HepG2 (cell line): ENCODE data around the gene NUDT13. TPM values are rescaled to one million over a fixed set of nuclear protein-coding genes. Genes with fewer than 3 reads are reported as not detected.
A peak's percentile ranks its signal among the peaks of the same experiment; 100 is the strongest.

Experiments used
- ARID2 ChIP-seq: sonication (generic); formaldehyde crosslinking; IDR thresholded peaks from 2 replicates; pipeline ENCODE4 v1.8.1; 2022; ENCODE audit warnings: mild to moderate bottlenecking, missing genetic modification reagents, borderline replicate concordance
- ASH2L ChIP-seq: fragments of 300-600, 200-600 bp; sonication (generic); IDR thresholded peaks from 2 replicates; pipeline ENCODE4 v1.7.0; 2017; ENCODE audit warnings: low read depth, mild to moderate bottlenecking, moderate library complexity, mixed read lengths, low read length; ENCODE audit not compliant: insufficient read length
- CCDC6 ChIP-seq: sonication (generic); formaldehyde crosslinking; IDR thresholded peaks from 2 replicates; pipeline ENCODE4 v1.8.1; 2022; ENCODE audit warnings: mild to moderate bottlenecking, missing genetic modification reagents, moderate library complexity
- CREM ChIP-seq, 2 experiments: sonication (generic) in 1 of 2; formaldehyde crosslinking in 1 of 2; IDR thresholded peaks; 2 replicates each; pipeline versions ENCODE4 v1.4.0 to v1.6.1; 2016 to 2020; ENCODE audit warnings: antibody characterized with exemption in 1 of 2, mild to moderate bottlenecking in 1 of 2, missing genetic modification reagents in 1 of 2
- FOXA3 ChIP-seq: IDR thresholded peaks from 2 replicates; pipeline ENCODE4 v1.6.1; 2016; ENCODE audit warnings: missing genetic modification reagents, missing compliant biosample characterization
- GTF3A ChIP-seq: sonication (generic); formaldehyde crosslinking; conservative IDR thresholded peaks from 2 replicates; pipeline ENCODE4 v1.4.0; 2020; ENCODE audit warnings: mild to moderate bottlenecking, missing genetic modification reagents
- ONECUT2 ChIP-seq: sonication (generic); formaldehyde crosslinking; IDR thresholded peaks from 2 replicates; pipeline ENCODE4 v1.4.0; 2020; ENCODE audit warnings: missing genetic modification reagents
- SIX1 ChIP-seq: sonication (generic); formaldehyde crosslinking; IDR thresholded peaks from 2 replicates; pipeline ENCODE4 v1.4.0; 2020; ENCODE audit warnings: missing genetic modification reagents, borderline replicate concordance
- SMAD3 ChIP-seq: sonication (generic); formaldehyde crosslinking; IDR thresholded peaks from 2 replicates; pipeline ENCODE4 v1.4.0; 2020; ENCODE audit warnings: missing genetic modification reagents
- SP1 ChIP-seq, 2 experiments: fragments of 450-650 bp in 1 of 2; sonication (generic) in 1 of 2; formaldehyde crosslinking in 1 of 2; IDR thresholded peaks; 2 replicates each; pipeline versions ENCODE4 v1.4.0 to v1.6.1; 2016 to 2020; ENCODE audit warnings: missing genetic modification reagents in 1 of 2
- TBL1XR1 ChIP-seq: fragments of 150-350 bp; IDR thresholded peaks from 2 replicates; pipeline ENCODE4 v1.6.1; 2014; ENCODE audit warnings: borderline replicate concordance, low read length; ENCODE audit not compliant: partially characterized antibody
- ZNF225 ChIP-seq: sonication (generic); formaldehyde crosslinking; IDR thresholded peaks from 2 replicates; pipeline ENCODE4 v1.4.0; 2020; ENCODE audit warnings: mild to moderate bottlenecking, missing genetic modification reagents
- ZNF33B ChIP-seq: sonication (generic); formaldehyde crosslinking; IDR thresholded peaks from 2 replicates; pipeline ENCODE4 v1.5.1; 2020; ENCODE audit warnings: mild to moderate bottlenecking, missing genetic modification reagents
- ZNF430 ChIP-seq: sonication (generic); formaldehyde crosslinking; IDR thresholded peaks from 2 replicates; pipeline ENCODE4 v1.9.0; 2021; ENCODE audit warnings: mild to moderate bottlenecking, missing genetic modification reagents
- ZNF510 ChIP-seq: sonication (generic); formaldehyde crosslinking; IDR thresholded peaks from 2 replicates; pipeline ENCODE4 v1.4.0; 2020; ENCODE audit warnings: low read depth, mild to moderate bottlenecking, missing genetic modification reagents
- ZNF7 ChIP-seq: IDR thresholded peaks from 2 replicates; pipeline ENCODE4 v1.6.1; 2016; ENCODE audit warnings: missing biosample characterization, missing genetic modification reagents
- polyA plus RNA-seq, 8 experiments: library from polyadenylated mRNA; depleted of rRNA in 3 of 8; stranded (reverse) in 7 of 8; unstranded in 1 of 8; fragments of >200 nt; fragmentation: Illumina TruSeq in 4 of 8; extraction: Trizol in 4 of 8; gene quantifications; 2 replicates each; pipeline versions ENCODE4 v1.2.1 to v1.2.3, GENCODE V29; 2011 to 2016; ENCODE audit warnings: low read depth in 4 of 8, missing spikeins in 1 of 8, mixed read lengths in 1 of 8; ENCODE audit not compliant: insufficient read depth in 1 of 8
- total RNA-seq, 5 experiments: library from RNA; depleted of rRNA; stranded (reverse); fragments of >200 nt; fragmentation: Illumina TruSeq; extraction: Trizol; gene quantifications; 2 replicates each; pipeline ENCODE4 v1.2.3, GENCODE V29; 2016; ENCODE audit warnings: low read depth in 1 of 5
- TF ChIP-seq, protein P1 (sequence below): IDR thresholded peaks from 2 replicates; pipeline ENCODE4 v1.4.0; 2020; ENCODE audit warnings: mild to moderate bottlenecking, missing genetic modification reagents
- TF ChIP-seq, protein P2 (sequence below): sonication (generic); formaldehyde crosslinking; IDR thresholded peaks from 2 replicates; pipeline ENCODE4 v1.5.0; 2020; ENCODE audit warnings: missing genetic modification reagents, mild to moderate bottlenecking, borderline replicate concordance
- TF ChIP-seq, protein P3 (sequence below): sonication (generic); formaldehyde crosslinking; conservative IDR thresholded peaks from 2 replicates; pipeline ENCODE4 v1.5.0; 2020; ENCODE audit warnings: missing genetic modification reagents
- TF ChIP-seq, protein P4 (sequence below): IDR thresholded peaks from 2 replicates; pipeline ENCODE4 v1.6.1; 2018; ENCODE audit warnings: missing genetic modification reagents

NUDT13 gene
- total and polyA plus RNA-seq, 2 of the 13 experiments (the other 11 are each of a cell fraction or from before 2014, with no cell fraction given): 4.2 to 6.5 TPM

DNA sequence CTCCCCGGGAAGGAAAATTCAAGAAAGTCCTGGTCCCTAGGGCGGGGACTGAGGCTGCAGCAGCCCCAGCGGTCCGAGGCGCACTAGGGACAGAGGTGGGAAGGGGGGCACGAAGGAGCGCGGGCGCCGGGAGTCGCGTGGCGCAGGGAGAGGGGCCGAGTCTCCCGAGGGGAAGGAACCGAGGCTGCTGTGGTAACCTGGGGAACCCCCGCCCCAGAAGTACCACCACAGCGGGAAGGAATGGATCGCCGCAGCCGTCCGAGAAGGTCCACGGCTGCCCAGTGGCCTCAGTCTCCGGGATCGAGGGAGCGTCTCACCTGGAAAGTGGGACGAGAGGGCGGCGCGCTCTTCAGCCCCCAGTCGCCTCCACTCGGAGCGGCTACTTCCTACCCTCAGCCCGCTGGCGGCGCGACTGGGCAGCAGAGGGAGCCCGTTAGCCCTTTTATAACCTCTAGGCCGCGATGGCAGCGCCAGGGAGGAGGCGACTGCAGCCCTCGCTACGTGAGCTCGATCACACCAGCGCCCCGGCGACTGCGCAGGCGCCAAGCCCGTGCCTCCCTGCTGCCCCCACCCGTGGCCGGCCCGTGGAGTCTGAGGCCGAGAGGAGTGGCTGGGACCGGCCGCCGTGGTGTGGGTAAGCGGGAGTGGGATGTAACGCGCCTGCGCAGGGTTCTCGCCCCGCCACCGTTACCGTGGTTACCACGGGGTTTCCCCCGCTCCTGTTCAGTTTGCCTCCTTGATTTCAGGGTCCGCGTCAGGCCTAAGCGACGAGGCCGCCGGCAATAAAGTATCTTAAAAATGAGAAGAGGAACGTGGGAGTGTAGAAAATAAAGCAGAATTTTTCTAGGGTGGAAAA lies 13.6 kb upstream of the NUDT13 start, which contains the start of gene P4HA1 (continued):
- TF ChIP-seq, protein P1, sequence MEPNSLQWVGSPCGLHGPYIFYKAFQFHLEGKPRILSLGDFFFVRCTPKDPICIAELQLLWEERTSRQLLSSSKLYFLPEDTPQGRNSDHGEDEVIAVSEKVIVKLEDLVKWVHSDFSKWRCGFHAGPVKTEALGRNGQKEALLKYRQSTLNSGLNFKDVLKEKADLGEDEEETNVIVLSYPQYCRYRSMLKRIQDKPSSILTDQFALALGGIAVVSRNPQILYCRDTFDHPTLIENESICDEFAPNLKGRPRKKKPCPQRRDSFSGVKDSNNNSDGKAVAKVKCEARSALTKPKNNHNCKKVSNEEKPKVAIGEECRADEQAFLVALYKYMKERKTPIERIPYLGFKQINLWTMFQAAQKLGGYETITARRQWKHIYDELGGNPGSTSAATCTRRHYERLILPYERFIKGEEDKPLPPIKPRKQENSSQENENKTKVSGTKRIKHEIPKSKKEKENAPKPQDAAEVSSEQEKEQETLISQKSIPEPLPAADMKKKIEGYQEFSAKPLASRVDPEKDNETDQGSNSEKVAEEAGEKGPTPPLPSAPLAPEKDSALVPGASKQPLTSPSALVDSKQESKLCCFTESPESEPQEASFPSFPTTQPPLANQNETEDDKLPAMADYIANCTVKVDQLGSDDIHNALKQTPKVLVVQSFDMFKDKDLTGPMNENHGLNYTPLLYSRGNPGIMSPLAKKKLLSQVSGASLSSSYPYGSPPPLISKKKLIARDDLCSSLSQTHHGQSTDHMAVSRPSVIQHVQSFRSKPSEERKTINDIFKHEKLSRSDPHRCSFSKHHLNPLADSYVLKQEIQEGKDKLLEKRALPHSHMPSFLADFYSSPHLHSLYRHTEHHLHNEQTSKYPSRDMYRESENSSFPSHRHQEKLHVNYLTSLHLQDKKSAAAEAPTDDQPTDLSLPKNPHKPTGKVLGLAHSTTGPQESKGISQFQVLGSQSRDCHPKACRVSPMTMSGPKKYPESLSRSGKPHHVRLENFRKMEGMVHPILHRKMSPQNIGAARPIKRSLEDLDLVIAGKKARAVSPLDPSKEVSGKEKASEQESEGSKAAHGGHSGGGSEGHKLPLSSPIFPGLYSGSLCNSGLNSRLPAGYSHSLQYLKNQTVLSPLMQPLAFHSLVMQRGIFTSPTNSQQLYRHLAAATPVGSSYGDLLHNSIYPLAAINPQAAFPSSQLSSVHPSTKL: peak; percentile 86
- no peak for TF ChIP-seq CREM (IDR thresholded peaks at IDR 0.05)
- TF ChIP-seq CREM (CRISPR knock-in tag; IDR thresholded peaks at IDR 0.05): no peak
- TF ChIP-seq ARID2: peak; percentile 43; the same call in 1 of the 2 replicates
- TF ChIP-seq, protein P2, sequence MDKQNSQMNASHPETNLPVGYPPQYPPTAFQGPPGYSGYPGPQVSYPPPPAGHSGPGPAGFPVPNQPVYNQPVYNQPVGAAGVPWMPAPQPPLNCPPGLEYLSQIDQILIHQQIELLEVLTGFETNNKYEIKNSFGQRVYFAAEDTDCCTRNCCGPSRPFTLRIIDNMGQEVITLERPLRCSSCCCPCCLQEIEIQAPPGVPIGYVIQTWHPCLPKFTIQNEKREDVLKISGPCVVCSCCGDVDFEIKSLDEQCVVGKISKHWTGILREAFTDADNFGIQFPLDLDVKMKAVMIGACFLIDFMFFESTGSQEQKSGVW: peak; percentile 53; the same call in 1 of the 2 replicates
- TF ChIP-seq ZNF430 (CRISPR knock-in tag): peak; percentile 86
- TF ChIP-seq SP1 (IDR thresholded peaks at IDR 0.05): no peak
- TF ChIP-seq SP1 (CRISPR knock-in tag; IDR thresholded peaks at IDR 0.05): peak; percentile 39; the same call in 1 of the 2 replicates
- TF ChIP-seq FOXA3: peak; percentile 38; the same call in 1 of the 2 replicates
- TF ChIP-seq GTF3A (CRISPR knock-in tag): no peak
- peak; percentile 95 for TF ChIP-seq CCDC6 (CRISPR knock-in tag)
- TF ChIP-seq, protein P3, sequence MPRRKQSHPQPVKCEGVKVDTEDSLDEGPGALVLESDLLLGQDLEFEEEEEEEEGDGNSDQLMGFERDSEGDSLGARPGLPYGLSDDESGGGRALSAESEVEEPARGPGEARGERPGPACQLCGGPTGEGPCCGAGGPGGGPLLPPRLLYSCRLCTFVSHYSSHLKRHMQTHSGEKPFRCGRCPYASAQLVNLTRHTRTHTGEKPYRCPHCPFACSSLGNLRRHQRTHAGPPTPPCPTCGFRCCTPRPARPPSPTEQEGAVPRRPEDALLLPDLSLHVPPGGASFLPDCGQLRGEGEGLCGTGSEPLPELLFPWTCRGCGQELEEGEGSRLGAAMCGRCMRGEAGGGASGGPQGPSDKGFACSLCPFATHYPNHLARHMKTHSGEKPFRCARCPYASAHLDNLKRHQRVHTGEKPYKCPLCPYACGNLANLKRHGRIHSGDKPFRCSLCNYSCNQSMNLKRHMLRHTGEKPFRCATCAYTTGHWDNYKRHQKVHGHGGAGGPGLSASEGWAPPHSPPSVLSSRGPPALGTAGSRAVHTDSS (CRISPR knock-in tag): peak; percentile 81; the same call in 1 of the 2 replicates
- TF ChIP-seq ONECUT2 (CRISPR knock-in tag): no peak; the same call in 1 of the 2 replicates
- TF ChIP-seq ZNF7: no peak
- no peak for TF ChIP-seq ZNF510 (CRISPR knock-in tag)
- TF ChIP-seq TBL1XR1: peak; percentile 14
- peak; percentile 84 for TF ChIP-seq SMAD3 (CRISPR knock-in tag)
- TF ChIP-seq ZNF33B: peak; percentile 62
- TF ChIP-seq, protein P4, sequence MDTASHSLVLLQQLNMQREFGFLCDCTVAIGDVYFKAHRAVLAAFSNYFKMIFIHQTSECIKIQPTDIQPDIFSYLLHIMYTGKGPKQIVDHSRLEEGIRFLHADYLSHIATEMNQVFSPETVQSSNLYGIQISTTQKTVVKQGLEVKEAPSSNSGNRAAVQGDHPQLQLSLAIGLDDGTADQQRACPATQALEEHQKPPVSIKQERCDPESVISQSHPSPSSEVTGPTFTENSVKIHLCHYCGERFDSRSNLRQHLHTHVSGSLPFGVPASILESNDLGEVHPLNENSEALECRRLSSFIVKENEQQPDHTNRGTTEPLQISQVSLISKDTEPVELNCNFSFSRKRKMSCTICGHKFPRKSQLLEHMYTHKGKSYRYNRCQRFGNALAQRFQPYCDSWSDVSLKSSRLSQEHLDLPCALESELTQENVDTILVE (CRISPR knock-in tag): peak; percentile 76
- peak; percentile 73 for TF ChIP-seq ASH2L
- peak; percentile 74; the same call in 1 of the 2 replicates for TF ChIP-seq ZNF225 (CRISPR knock-in tag)
- TF ChIP-seq SIX1 (CRISPR knock-in tag): no peak; the same call in 1 of the 2 replicates
